T follicular helper cell (primary cell): ENCODE results near the gene OR52N2.

ENCODE experiments used
- DNase-seq: peaks from one replicate; pipeline ENCODE4 v3.0.0-alpha.2; 2020; ENCODE audit warnings: low read depth
- total RNA-seq, 2 experiments: gene quantifications; one replicate each; lab custom pipeline; 2026; lab: John Stamatoyannopoulos, UW

The OR52N2 gene
- total RNA-seq, result 0 to 0.06 reads per million in 2 experiments

DNA sequence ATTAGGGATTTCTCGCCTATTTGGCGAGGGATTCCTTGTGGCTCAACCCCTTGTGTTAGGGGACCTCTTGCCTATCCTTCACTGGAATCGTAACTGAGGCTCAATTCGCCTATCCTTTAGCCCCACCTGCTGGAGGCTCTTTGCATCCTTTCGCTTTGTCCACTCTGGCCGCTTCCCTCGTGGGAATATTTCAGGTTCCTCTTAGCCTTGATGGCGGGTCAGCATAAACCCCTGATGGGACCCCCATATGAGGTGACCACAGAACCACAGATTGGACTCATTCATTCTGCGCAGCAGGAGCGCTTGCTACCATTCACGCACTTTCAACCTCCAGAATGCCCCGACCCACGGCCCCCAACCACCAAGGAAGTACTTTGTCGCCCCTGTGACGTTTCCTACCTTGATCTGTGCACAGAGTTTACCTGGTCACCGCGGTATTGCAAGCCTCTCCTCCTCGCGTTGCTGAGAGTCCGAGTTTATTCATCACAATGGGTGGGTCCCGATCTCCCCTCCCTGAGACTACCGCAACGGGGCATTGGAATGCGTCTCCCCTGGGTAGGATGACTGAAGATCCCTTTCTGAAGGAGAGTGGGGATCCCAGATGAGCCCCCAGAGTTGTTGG lies at the start of gene OR52N2:
TSS of gene OR52N2 (plus strand) at position 425 of the 622 bp plus-strand sequence. CDS start 11,412 bp downstream, outside the sequence.
- peak; percentile 59 for DNase-seq

DNA sequence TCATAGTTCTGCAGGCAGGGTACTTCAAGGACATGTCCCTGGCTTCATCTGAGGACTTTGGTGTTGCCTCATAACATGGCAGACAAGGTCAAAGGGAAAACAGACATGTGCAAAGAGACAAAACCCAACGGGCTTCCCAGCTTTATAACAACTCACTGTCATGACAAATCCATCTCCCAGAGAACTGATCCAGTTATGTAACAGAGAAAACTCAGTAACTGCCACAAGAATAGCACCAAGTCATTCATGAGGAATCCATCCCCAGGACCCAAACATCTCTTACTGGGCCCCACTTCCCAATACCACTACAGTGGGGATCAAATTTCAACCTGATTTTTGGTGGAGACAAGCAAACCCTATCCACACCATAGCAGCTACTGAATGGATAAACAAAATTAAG lies 41.7 kb upstream of the OR52N2 start:
- no peak for DNase-seq

DNA sequence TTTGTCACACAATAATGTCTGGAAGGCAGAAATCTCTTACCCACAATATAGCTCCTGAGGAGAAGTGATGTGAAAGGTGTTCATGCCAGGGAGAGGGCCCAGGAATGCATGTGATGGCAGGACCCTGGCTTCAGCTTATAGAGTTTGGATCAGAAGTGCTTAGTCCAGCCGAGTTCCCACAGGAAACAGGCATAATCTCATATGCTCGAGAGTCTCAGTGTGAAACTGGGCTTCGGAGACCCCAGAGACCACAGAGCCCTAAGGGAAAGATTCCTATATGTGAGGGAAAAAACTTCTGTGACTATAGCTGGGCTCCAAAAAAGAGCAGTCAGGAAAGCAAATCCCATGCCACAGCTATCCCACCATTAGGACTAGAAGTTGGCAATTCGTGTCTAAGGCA lies 25.5 kb upstream of the OR52N2 start, which contains the start of gene OR52N5:
TSS of gene OR52N5 (minus strand) at position 101 of the 400 bp plus-strand sequence. CDS start 4,721 bp downstream, outside the sequence.
- no peak for DNase-seq

DNA sequence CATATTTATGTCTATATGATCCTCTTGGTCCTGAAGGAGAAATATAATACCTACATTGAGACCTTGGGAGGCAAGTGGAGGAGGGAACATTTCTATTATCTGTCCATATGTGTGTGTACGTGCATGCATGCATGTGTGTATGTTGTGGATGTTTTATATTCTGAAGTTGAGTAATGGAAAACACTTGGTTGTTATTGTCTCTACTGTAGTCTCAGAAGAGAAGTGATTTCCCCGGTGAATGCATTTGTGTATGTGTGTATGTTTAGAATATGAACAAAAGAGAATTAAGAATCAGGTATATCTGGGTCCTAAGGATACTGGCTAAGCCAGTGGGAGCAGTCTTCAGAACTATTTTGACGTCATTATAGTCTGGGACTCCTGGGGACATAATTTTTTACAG lies 17.6 kb upstream of the OR52N2 start, which contains the start of gene OR52N1:
TSS of gene OR52N1 (minus strand) at position 101 of the 400 bp plus-strand sequence. CDS start 2,449 bp downstream, outside the sequence.
- DNase-seq, result no peak

DNA sequence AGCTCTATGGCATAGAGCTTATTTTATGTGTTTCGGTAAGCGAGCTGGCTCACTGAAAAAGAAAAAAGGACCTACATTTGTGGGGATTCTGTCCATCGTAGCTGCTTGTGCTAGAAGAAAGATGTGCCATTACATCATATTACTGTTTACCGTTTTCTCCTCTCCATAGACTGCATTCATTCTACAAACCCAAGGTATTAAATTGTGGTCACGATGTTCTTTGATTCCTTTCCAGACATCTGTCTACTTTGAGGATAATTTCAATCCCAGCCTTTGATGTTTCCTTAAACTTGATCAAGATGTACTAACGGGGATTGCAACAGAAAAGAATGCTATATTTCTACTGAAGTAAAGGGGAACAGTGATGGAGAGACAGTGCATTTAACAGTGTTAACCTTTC lies 12.2 kb upstream of the OR52N2 start:
- DNase-seq, result no peak

DNA sequence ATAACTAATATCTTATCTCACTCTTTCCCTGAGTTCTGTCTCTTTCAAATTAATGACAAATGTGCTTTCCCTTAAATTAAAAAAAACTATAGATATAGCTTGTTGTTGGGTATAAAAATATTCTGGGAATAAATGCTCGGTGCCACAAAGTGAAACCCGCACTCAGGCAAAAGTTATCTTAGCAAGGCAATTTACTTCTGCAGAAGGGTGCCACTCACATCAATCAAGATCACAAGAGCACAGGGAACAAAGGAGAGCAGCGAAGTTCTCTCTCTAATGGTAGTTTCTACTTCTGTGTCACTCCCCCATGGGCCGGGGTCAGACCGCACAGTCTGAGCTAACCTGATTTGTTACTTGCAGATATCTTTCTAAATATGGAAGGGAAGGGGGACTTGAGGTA lies 4.7 kb upstream of the OR52N2 start:
- DNase-seq, result no peak

DNA sequence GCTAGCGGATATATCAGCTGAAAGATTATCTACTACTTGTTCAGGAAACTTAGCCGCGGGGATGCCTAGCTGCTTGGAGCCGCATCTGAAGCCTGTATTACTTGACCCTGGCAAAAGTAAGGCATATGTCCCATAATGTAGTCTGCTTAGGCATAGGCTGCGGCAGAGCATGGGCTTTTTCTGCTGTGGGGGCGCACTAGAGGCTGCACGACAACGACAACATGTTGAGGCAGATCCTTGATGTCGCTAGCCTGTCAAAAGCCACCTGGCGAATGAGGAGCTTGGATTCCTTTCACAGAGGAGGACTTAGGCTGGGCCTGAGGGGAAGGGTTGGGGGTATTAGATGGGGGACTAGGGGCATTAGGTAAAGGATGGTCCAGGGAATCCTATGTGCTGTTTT lies 1.1 kb upstream of the OR52N2 start:
- no peak for DNase-seq

DNA sequence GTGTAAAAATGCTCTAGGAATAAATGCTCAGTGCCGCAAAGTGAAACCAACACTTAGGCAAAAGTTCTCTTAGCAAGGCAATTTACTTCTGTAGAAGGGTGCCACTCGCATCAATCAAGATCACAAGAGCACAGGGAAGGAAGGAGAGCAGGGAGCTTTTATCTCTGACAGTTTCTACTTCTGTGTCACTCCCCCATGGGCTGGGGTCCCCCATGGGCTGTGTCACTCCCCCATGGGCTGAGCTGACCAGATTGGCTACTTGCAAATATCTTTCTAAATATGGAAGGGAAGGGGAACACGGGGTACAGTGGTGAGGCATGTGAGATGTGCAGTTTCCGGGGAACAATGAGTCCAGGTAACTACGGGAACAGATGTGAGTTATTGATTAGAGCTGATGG lies 397 bp downstream of the OR52N2 start:
- DNase-seq, result no peak

DNA sequence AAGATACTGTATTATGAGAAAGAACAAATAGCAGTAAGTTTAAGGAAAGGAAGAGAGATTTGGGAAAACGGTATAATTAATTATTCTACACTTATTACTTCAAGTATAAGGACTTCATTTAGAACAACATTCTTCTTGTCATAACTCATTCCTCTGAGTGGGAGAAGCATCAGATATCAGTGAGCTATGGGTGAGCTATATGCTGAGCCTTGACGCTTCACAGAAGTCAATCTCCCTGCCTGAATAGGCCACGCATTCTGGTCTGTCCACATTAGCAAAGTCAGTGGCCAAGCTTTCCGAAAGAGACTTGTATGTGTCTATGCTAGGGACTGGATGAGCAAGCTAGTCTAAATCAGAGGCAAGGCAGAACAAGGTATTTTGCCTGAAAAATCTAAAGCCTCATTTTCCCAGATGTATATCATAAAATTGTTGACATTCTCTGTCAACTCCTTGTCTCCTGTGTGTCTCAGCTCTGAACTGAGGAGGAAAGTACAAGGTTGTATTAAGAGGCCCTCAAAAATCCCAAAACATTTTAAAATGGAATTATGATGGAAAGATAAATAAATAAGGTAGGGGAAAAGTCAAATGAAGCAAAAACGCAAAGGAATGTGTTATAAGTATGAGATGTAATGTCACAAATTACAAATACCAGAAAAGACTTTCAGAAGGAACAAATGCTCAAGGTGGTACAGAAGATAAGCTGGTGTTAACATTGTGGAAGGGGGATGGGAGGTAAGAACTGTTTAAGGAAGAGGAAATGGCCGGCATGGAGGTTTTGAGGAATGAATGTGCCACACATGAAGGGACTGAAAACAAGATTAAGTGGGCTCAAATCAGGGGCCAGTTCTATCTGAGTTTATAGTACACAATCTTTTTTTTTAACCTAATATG lies 1.4 kb downstream of the OR52N2 start:
- DNase-seq, result no peak

DNA sequence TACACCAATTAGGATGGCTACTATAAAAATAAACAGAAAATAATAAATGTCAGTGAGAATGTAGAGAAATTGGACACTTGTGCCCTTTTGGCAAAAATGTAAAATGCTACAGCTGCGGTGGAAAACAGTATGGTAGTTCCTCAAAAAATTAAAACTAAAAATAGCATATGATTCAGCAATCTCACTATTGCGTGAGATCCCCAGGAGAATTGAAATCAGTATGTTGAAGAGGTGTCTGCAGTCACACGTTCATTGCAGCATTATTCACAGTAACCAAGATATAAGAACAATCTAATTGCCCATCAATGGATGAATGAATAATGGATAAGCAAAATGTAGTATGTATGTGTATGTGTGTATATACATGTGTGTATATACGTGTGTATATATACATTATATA lies 6.8 kb downstream of the OR52N2 start:
- no peak for DNase-seq

DNA sequence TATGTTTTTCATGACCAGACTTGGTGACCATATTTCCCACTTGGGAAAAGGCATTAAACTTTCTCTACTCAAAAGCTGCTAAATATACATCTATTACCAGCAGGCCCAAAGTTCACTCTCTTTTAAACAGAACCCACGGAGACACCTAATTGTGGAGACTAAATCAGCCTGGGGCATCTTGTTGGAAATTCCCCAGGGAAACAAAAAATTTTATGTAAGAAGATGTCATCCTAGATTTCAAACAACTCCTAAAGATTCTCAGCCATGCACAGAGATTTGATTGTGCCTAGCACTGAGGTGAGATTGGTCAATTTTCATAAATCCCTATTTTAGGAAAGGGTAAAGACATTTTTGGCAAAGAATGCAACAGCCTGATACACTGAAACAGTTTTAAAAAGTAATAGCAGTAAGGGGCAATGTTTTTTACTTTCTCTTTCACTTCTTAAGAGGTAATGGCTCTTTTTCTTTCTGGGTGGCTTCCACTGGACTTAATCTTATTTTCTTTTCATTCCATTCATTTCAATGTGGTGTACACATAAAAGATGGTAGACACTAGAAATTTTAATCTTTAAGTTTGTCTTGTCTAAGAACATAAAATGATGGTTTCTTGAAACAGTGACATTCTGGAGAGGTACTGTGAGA lies 9.6 kb downstream of the OR52N2 start:
- DNase-seq, result no peak

DNA sequence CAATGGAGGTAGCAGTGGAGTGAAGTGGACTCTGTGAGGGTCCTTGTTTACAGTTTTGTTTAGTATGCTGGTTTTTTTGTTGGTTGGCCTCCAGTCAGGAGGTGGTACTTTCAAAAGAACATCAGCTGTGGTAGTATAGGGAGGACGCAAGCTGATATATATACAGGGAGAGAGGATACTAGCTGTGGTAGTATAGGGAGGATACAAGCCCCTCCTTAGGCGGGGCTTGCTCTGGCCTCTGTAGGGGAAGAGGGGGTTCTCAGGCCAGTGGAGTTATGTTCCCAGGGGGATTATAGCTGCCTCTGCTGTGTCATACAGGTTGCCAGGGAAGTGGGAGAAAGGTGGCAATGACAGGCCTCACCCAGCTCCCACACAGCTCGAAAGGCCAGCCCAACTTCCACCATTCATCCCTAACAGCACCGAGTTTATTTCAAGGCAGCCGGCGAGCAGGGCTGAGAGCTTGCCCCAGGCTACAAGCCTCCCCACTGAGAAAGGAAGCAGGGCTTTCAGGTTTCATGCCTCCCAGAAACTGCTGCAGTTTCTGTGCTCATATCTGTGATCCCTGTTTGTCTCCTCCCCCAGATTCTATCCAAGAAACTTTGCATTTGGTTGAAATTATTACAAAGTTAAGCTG lies 22.6 kb downstream of the OR52N2 start:
- no peak for DNase-seq

DNA sequence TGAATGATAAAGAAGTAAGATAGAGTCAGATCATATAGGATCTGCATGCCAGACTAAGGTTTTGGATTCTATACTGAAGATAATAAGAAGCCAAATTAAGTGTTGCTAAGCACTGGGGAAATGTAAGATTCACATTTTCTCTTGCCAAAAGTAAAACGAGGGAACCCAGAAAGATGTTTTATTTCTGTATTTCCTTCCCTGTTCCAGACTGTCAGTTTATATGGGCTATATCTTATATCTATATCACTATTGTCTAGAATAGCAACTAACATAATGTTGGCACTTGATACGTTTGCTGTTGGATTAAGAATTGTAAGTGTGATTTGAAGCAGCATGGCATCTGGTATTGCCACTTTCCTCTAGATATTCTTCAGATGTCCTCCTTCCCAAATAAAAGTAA lies 24.7 kb downstream of the OR52N2 start:
- no peak for DNase-seq

DNA sequence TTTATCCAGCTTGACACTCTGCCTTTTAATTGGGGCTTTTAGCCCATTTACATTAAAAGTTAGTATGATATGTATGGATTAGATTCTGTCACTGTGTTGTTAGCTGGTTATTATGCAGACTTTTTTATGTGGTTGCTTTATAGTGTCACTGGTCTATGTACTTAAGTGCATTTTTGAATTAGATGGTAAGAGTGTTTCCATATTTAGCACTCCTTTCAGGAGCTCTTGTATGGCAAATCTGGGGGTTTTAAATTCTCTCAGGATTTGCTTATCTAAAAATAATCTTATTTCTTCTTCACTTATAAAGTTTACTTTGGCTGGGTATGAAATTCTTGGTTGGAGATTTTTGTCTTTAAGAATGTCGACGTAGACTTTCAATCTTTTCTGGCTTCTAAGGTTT lies 29.0 kb downstream of the OR52N2 start:
- no peak for DNase-seq

DNA sequence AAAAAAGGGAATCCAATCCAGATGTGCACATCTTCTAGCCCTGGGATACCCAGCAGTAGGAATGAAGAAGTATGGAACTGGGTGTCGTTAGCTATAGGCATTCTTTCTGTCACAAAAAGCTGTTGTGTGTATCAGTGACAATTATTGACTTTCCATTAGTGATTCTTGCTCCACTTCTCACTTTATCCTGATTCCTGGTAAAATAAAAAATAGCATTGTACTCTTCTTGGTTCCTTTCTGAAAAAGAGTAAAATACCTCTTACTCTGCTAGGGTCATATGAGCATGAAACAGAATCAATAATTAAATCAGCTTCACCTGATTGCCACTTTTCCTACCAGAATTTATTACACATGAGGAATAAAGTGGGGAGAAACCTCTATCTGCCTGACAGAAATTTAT lies 33.1 kb downstream of the OR52N2 start, which contains the start of gene OR52E6:
TSS of gene OR52E6 (minus strand) at position 101 of the 400 bp plus-strand sequence. CDS start at position 101, 0 bp downstream.
- DNase-seq, result no peak

DNA sequence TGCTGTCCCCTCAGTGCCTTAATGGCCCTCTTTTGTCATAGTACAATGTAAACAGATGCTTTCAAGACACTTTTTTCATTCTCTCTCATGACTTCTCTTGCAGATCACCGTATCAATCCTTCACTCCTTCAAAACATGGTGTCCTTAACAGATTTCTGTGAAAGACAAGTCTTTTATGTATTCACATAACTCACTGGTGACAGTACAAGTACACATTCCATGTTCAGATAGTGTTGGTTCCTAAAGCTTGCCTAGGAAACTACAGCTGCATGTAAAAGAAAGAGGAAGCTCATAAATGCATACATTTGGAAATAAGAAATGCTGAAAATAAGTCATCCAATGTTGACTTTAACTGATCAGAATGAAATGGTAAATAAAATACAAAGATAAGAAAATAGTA lies 38.0 kb downstream of the OR52N2 start:
- DNase-seq, result no peak

DNA sequence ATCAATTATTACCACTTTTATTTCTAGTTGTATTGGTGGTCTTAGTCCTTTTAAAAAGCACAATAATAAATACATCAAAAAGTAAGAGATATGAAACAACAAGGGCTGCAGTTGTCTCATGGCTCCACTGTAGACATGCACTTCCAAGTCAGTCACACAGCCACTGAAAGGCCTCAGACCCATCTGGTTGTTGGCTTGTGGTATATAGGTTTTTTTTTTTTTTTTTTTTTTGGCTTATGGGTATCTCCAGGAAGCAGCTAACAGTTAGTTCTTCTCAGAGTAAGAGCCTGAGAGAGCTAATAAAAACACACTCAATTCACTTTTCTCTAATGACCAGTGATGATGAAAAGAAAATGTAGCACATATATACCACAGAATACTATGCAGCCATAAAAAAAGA lies 39.0 kb downstream of the OR52N2 start:
- DNase-seq, result no peak

DNA sequence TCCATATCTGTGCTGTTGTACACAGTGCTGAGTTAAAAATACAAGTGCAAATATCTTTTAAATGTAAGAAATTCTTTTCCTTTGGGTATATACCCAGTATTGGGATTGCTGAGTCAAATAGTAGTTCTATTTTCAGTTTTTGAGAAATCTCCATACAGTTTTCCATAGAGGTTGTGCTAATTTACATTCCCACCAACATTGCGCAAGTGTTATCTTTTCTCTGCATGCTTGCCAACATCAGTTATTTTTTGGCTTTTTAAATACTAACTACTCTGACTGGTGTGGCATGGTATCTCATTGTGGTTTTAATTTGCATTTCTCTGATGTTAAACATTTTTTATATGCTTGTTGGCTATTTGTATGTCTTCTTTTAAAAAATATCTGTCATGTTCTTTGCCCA lies 42.3 kb downstream of the OR52N2 start:
- no peak for DNase-seq

DNA sequence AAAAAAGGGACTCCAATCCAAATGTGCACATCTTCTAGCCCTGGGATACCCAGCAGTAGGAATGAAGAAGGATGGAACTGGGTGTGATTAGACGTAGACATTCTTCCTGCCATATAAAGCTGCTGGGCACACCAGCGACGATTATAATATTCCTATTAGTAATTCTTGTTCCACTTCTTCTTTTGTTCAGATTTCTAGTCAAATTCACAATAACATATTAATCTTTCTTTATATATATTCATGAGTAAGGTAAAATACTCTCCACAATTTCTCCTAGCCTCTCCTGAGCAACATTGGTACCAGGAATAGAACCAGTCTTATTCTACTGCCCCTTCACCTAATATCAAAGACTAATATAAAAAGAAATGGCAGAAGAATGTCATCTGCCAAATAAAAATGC lies 48.9 kb downstream of the OR52N2 start, which contains the start of gene OR52E8:
TSS of gene OR52E8 (minus strand) at position 101 of the 400 bp plus-strand sequence. CDS start at position 101, 0 bp downstream.
- no peak for DNase-seq

DNA sequence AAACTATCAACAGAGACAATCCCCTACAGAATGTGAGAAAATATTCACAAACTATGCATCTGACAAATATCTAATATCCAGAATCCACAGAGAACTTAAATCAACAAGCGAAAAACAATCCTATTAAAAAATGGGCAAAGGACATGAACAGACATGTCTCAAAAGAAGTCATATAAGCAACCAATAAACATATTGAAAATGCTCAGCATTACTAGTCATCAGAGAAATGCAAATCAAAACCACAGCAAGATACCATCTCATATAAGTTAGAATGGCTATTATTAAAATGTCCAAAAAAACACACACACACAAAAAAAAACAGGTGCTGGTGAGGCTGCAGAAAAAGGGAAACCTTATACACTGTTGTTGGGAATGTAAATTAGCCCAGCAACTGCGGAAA lies 57.1 kb downstream of the OR52N2 start:
- DNase-seq, result no peak
